ENCODE results near the gene LRRC45.

GRCh38 chr17:82056729-82057621 is 33.9 kb downstream of the LRRC45 start:
- no peak for TF ChIP-seq POLR2AphosphoS5 (IDR thresholded peaks at IDR 0.05)
- TF ChIP-seq POLR2A (IDR thresholded peaks at IDR 0.05): no peak

Measured in prostate gland (tissue), 1 donor.